ENCODE data around the gene GSC2. TPM values are rescaled to one million over a fixed set of nuclear protein-coding genes. Genes with fewer than 3 reads are reported as not detected.

Gene GSC2
- total and polyA plus RNA-seq, 4 donors = not detected

DNA sequence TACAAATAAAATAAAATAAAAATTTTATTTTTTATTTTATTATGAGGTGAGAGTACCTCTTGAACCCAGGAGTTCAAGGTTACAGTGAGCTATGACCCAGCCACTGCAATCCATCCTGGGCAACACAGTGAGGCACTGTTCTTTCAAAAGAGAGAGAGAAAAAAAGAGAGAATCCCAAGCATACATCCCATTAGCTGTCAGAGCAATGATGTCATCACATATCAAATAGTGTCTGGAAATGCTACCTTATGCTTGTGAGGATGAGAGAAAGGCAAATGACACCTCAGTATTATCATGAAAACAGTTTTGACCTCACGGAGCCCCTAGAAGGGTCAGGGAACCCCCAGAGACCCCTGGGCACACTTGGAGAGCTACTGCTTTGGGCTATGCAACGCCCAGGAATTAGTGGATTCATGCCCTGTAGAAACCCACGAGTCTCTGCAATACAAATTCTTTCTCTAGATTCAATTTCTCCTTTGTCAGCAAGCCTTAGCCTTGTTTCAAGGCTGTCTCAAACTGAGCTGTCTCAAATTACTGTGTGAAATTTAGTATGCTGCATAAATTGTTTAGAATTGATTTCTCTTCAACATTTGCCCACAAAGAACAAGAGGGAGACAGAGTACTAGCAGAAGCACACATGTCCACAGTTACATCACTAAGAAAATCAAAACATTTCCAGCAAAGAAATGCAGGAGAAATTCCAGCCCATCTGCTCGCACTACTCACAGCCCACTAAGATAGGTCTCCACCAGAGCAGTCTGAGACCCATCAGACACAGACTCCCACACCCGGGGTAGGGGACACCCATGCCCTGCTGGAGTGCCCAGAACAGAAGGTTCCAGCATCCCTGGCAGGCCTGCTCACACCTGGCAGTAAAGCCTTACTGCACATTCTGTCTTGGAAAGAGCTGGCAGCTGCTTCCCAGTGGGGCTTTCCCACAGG is 45.9 kb downstream of the GSC2 start:
- Histone ChIP-seq H3K27ac (ENCODE audit: low read depth in 1 of 2, low read length in 2 of 2) (no peak overlapping the region), H3K9ac (ENCODE audit: low read depth in 1 of 2, low read length in 2 of 2) (no peak overlapping the region), H3K4me3 (ENCODE audit: low read depth in 1 of 3, low read length in 3 of 3) (no peak overlapping the region), H3K27me3 (ENCODE audit: control insufficient read depth in 4 of 4, insufficient read depth in 4 of 4, low read length in 3 of 4) (no peaks in the 10 kb centered on the region), H3K9me3 (ENCODE audit: control insufficient read depth in 4 of 4, low read length in 3 of 4) (no peaks in the 10 kb centered on the region), H3K36me3 (ENCODE audit: control insufficient read depth in 4 of 4, insufficient read depth in 3 of 4, low read depth in 1 of 4, low read length in 3 of 4) (peaks cover 0 to 2% (median 0%) of the 10 kb centered on the region in 4 donors), H3K4me1 (ENCODE audit: control insufficient read depth in 4 of 4, insufficient read depth in 4 of 4, low read length in 3 of 4) (peaks cover 1 to 8% (median 5%) of the 10 kb centered on the region in 4 donors)
- TF ChIP-seq NR2F2 (IDR thresholded peaks at IDR 0.05) = no peak
- TF ChIP-seq MAX (IDR thresholded peaks at IDR 0.05) = no peak
- no peak for TF ChIP-seq TAF1 (conservative IDR thresholded peaks at IDR 0.05)
- TF ChIP-seq GABPA (IDR thresholded peaks at IDR 0.05 in 1 of 2, conservative IDR thresholded peaks at IDR 0.05 in 1 of 2) = no peak
- TF ChIP-seq RXRA (IDR thresholded peaks at IDR 0.05) = no peak
- no peak for TF ChIP-seq HNF4A (conservative IDR thresholded peaks at IDR 0.05)
- TF ChIP-seq, protein P1, sequence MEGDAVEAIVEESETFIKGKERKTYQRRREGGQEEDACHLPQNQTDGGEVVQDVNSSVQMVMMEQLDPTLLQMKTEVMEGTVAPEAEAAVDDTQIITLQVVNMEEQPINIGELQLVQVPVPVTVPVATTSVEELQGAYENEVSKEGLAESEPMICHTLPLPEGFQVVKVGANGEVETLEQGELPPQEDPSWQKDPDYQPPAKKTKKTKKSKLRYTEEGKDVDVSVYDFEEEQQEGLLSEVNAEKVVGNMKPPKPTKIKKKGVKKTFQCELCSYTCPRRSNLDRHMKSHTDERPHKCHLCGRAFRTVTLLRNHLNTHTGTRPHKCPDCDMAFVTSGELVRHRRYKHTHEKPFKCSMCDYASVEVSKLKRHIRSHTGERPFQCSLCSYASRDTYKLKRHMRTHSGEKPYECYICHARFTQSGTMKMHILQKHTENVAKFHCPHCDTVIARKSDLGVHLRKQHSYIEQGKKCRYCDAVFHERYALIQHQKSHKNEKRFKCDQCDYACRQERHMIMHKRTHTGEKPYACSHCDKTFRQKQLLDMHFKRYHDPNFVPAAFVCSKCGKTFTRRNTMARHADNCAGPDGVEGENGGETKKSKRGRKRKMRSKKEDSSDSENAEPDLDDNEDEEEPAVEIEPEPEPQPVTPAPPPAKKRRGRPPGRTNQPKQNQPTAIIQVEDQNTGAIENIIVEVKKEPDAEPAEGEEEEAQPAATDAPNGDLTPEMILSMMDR (IDR thresholded peaks at IDR 0.05; ENCODE audit: low read depth, low read length, missing input control) = no peak
- no peak for TF ChIP-seq FOXA1 (IDR thresholded peaks at IDR 0.05)
- TF ChIP-seq HNF4G (IDR thresholded peaks at IDR 0.05) = no peak
- TF ChIP-seq REST (IDR thresholded peaks at IDR 0.05) = no peak
- no peak for TF ChIP-seq EGR1 (IDR thresholded peaks at IDR 0.05; ENCODE audit: low read depth in 2 of 2)
- no peak for TF ChIP-seq FOXA2 (IDR thresholded peaks at IDR 0.05)
- TF ChIP-seq, protein P2, sequence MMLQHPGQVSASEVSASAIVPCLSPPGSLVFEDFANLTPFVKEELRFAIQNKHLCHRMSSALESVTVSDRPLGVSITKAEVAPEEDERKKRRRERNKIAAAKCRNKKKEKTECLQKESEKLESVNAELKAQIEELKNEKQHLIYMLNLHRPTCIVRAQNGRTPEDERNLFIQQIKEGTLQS (IDR thresholded peaks at IDR 0.05) = no peak
- no peak for TF ChIP-seq ZBTB33 (IDR thresholded peaks at IDR 0.05)
- TF ChIP-seq SP1 (IDR thresholded peaks at IDR 0.05) = no peak
- TF ChIP-seq RAD21 (IDR thresholded peaks at IDR 0.05) = no peak
- no peak for TF ChIP-seq JUND (IDR thresholded peaks at IDR 0.05)
- TF ChIP-seq YY1 (IDR thresholded peaks at IDR 0.05) = no peak
- no peak for DNase-seq (ENCODE audit: low spot score)
- WGBS = 84% methylated on average over 5 of the region's 5 CpGs

All from liver (tissue), 9 donors.